Fibroblast of skin of left biceps (primary cell): ENCODE measurements around the gene ZNF175.

Experiments used
- DNase-seq, 2 experiments: peaks; one replicate each; pipeline ENCODE4 v3.0.0-alpha.2; 2013; ENCODE audit warnings: low read depth in 2 of 2

ZNF175 gene

DNA sequence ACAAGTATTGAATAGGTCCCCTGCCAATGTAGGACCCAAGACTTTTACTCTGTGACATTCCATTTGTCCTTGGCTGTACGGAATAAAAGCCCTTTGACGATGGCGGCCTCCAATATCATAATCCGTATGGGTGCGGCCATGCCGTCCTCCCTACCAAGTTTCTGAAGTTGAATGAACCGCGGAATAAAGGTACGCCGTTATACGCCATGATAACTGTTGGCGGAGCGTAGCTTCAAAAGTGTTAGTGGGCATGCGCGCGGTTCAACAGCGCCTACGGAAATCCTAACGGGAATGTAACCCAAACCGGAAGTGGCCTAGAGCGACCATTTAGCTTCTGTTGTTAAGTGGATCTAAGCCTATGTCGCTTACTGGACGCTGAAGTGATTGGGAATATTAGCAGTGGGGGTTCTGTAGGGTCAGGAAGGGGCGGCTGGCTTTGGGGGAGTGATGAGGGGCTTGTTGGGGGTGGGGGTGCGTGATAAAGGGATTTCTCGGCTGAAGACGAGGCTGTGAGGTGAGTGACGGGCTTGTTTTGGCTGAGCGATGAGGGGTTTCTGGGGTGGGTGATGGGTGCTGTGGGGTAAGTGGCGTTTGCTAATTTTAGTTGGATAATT, at the start of gene ZNF175:
Gene ZNF175, plus strand, starts transcription at position 322 of the 614 bp plus-strand sequence. CDS start 2,047 bp downstream, outside the sequence.
- DNase-seq: peak; percentile 90 to 92

DNA sequence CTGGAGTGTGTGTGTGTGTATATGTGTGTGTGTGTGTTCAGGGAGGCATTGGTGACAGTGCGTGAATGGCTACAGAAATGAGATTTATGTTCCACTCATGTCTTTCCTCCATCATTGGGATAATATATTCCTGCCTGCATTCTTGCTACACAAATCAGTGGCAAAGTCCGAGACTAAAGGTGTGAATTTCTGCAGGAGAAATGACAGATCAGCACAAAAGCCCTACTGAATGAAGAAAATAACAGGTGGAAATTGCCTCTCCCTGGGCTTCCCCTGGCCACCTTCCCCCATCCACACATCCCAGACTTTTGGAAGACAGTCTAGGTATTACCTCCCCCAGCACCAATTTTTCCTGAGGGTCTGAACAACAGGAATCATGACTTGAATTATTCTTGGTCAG, 49.7 kb upstream of the ZNF175 start:
- DNase-seq: no peak

DNA sequence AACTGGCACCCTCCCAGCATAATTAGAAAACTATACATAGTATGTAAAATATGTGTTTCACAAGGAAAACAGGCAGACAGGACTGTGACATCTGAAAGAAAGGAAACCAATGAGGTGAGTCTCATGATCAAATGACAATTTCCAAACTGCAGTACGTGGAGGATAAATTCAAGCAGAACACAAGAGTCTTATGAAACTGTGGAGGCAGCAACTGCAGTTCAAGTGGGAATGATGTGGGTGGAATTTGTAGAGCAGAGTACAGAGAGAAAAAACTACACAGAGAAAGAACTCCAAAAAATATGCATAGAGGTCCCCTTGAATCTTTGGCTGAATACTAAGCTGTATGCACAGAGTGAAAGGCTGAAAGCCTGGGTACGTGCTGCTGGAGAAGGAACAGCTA, 49.3 kb upstream of the ZNF175 start:
- DNase-seq: no peak

DNA sequence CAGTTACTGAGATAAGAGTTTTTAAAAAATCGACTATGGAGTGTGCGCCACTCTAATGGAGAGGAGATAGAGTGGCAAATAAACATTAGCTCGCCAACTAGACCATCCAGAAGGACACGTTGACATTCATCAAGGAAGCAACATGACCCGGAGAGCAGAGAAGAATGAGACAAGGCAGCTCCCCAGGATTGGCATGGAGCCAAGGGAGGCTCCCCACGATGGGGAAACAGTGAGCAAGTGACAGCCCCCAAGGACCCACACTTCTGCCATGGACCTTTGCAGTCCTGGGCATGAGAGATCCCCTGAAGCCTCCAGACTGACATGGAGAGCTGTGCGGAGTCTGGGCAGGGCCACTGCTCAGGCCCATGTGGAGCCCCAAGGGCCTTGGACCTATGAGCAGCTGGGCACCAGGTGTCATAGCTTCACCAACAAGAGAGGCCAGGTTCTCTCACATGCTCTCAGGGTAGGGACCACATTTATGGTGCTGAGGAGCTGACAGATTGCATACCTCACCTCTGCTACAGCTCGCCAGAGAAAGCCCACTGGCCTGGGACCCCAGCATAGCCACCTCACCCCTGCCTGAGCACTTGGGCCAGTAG, 46.3 kb upstream of the ZNF175 start:
- DNase-seq: no peak

DNA sequence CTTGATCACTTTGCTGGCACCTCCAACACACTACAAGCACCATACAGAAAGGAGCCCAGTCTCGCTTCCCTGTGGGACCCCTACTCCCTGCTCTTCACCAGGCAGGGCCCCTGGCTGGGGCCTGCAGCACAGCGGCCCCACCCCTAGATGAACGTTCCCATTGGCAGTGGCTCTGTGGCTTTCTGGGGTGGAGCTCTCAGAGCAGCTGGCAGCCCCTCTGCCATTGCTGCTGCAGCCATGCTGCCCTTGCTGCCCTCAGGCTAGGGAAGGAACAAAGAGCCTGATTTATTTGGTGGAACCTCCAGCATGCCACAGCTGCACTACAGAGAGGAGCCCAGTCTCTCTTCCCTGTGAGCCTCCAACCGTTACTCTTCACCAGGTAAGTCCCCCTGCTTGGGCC, 45.4 kb upstream of the ZNF175 start:
- DNase-seq: no peak

DNA sequence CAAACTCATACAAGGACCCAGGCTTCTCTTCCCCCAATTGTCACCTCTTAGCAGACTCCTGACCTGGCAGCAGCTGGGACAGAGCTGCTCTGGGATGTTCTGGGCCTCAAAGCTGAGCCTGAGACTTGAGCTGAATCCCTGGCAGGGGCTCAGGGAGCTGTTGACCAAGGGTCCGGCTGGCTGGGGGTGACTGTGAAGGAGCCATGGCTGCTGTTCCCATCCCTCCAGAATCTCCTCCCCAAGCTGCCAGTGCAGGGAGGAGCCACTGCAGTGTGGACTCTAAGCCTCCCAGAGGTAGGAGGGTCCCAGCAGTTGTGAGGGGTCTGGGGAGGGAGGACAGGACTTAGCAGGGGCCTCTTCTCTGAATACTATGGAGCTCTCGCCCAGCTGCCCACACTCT, 41.8 kb upstream of the ZNF175 start:
- no peak for DNase-seq

DNA sequence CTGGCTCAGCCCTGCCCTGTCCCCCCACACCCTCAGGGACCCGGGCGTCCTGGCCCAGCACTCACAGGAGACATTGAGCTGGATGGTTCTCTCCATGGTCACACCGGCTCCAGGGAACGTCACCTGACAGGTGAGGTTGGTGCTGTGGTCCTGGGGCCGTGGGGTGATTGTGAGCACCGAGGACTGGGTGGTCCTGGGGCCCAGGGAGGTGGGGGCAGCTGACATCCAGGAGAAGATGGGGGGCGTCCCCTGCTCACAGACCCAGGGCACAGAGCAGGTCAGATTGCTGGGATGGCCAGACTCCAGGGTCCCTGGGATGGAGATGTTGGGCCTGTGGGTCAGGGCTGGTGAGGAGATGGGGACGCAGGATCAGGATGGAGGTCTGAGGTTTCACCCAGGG, 40.5 kb upstream of the ZNF175 start:
- DNase-seq: no peak

DNA sequence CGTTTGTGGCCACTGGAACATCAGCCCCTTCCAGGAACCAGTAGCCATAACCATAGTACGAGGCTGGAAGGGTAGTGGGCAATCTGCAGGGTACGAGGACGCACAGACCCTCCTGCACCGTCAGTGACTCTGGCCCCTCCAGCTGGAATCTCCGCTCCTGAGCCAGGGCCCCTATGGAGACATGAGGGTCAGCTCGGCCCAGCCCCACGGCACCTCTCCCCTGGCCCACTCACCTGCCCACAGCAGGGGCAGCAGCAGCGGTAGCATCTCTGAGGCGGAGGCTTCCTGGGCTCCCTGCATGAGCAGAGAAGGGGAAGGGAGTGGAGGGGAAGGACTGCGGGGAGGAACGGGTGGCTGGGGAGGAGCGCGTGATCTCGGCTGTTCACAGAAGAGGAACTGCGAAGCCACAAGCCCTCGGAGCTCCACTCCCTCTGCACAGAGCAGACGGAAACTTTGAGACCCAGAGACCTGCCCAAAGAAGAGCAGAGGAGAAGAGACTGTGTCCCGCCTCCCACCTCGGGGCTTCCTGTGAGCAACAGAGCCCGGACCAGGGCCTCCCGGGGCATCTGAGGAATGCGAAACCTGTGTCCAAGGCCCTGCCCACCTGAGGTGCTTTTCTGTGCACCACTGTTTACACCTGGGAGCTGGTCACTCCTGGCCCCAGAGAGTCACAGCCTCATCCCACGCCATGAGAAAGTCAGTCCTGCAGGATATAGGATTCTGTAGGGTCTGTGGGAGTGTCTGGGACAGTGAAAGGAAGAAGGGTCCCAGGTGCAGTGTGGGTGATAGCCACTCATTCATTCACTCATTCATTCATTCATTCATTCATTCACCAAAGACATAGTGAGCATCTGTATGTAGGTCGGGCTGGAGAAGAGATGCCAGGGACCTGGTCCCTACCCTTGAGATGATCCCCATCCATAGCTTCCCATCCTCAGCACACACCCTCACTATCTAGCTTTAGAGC, 39.5 kb upstream of the ZNF175 start, which contains the start of gene SIGLEC6:
Gene SIGLEC6, minus strand, starts transcription at position 322 of the 967 bp plus-strand sequence. Its CDS starts 22 bp downstream, at position 300.
- DNase-seq: no peak

DNA sequence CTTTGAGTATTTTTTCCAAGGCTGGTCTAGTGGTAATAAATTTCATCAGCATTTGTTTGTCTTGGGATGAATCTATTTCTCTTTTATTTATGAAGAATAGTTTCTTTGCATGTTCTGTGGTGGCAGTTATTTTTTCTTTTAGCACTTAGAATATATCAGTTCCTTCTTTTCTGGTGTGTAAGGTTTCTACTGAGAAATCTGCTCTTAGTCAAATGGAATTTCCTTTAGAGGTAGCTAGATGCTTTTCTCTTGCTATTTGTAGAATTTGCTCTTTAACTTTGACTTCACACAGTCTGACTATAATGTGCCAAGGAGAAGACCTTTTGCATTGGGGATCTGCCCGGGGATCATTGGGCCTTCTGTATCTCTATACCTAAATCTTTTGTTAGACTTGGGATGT, 35.5 kb upstream of the ZNF175 start:
- no peak for DNase-seq

DNA sequence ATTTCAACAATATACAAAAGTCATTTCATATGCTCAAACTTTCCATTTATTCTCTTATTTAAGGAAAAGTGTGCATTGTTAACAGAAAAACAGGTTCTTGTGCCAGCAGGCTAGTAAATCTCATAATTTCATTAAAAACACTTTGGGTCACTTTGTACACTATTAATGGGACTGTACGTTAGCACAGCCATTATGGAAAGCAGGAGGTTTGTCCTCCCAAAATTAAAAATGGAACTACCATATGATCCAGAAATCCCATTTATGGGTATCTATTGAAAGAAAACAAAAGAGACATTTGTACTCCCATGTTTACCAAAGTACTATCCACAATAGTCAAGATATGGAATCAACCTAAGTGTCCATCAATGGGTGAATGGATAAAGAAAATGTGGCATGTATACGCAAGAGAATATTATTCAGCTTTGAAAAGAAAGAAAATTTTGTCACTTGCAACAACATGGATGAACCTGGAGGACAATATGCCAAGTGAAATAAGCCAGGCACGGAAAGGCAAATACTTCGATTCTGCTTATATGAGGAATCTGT, 31.2 kb upstream of the ZNF175 start:
- DNase-seq: no peak

DNA sequence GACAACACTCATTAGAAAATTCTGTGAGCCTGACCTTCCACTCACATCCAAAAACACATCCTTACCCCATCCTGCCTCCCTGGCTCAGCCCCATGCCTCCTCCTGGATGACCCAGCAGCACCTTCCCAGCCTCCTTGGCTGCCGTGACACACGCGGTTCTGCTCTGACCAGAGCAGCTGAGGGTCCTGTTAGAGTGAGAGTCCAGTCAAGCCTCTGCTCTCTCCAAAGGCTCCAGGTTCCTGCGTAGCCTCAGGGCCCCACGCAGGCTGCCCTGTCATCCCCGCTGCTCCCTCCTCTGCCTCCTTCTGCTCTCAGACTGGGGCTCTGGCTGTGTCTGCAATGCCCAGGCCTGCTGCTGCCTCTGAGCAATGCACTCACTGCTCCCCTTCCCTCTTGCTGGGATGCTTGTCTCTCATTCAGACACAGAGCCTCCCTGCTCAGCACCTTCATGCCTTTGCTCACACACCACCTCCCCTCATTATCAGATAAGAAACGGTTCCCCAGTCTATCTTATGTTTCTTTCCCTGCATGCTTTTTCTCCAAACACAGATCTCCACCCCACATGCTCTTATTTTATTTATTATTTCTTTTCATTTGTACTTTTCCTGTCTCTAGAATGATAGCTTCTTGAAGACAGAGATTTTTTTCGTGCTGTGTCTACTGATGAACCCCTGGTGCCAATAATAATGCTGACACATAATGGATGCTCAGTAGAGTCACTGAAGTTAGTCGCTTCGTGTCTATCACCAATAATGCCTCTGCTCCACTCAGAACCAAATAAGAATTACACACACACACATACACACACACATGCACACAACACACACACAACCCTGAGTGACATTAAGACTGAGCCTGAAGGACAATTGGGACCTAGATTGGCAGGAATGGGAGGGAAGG, 29.4 kb upstream of the ZNF175 start:
- no peak for DNase-seq

DNA sequence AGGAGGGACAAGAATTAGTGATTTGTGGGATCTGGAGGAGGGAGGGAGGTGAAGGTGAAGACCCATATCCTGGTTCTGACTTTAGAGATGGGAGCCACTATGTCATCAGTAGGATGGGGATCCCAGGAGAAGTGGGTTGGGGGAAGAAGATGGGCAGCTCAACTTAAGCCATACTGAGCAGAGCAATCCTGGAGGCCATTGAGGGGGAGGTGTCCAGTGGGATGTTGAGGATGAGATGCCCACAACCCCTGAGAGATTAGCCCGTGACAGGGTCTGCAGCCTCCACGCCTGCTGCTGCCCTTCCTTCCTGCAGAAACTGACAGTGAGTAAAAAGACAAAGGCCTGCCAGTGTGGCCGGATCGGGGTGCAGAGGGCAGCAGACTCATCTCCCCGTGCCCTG, 28.4 kb upstream of the ZNF175 start:
- DNase-seq: no peak

DNA sequence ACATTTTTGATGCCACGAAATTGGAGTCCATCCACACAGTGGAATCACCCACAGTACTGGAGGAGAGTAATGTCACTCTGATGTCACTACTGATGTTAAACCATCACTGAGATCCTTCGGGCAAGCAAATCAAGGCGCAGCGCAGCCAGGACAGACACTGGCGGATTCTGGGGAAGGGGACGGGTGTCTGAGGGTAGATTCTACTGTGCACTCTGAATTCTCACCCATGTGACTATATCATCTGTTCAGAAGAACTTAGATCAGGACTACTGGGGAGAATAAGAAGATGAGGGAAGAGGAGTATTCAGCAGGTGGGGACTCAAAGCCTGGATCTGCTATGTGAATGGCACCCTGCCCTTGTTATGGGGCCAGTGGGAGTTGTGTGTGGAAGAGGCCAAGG, 27.0 kb upstream of the ZNF175 start:
- DNase-seq: no peak

DNA sequence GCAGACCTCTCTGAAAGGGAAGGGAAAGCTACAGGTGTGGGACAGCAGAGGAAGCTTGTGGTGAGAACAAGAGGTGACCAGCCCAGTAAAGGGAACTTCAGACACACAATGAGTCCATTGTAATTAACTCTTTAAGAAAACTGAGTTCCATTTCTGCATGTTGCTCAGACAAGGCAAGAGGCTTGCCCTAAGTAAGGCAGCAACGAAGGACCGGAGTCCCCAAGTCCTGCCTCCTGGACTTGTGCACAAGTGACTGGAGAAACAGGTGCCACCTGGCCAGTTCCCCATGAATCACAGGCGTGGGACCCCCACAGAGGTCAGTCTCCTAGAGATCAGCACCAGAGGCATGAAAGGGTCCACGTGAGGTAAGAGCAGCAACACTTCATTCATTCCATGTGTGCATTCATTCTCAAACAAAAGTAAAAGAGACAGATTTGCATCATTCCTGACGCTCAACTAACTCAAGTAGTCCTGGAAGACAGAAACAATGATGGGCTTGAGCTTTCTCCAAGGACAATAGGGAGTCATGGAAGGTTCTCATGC, 24.9 kb upstream of the ZNF175 start:
- DNase-seq: no peak

DNA sequence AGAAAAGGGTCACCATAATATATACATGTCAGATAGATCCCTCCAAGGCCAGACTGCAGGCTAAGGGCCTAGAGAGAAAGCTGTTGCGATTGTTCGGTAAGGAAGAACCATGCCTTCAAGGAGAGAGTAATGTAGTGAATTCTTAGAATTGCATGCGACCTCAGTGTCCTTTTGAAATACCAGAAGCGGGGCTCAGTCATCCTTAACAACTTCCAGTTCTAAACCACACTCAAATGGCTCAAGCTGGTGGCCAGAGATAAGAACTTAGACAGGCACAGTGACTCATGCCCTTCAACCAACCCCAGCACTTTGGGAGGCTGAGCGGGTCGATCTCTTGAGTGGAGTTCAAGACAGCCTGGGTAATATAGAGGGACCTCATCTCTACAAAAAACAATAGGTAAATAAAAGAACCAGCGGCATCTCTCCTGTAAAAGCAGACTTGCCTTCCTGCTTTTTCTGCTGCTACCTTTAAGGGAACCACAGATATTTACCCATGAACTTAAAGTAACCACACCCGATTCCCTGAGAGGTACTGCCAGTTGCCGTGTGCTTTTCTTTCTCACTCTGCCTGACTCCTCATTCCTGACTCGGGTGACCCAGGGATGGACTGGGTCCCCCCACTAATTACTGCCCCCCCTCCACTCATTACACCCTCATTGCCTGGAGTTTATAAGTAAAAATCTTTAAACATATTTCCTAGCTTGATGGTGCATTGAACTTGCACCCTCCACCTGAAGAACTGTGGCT, 24.3 kb upstream of the ZNF175 start:
- DNase-seq: no peak

DNA sequence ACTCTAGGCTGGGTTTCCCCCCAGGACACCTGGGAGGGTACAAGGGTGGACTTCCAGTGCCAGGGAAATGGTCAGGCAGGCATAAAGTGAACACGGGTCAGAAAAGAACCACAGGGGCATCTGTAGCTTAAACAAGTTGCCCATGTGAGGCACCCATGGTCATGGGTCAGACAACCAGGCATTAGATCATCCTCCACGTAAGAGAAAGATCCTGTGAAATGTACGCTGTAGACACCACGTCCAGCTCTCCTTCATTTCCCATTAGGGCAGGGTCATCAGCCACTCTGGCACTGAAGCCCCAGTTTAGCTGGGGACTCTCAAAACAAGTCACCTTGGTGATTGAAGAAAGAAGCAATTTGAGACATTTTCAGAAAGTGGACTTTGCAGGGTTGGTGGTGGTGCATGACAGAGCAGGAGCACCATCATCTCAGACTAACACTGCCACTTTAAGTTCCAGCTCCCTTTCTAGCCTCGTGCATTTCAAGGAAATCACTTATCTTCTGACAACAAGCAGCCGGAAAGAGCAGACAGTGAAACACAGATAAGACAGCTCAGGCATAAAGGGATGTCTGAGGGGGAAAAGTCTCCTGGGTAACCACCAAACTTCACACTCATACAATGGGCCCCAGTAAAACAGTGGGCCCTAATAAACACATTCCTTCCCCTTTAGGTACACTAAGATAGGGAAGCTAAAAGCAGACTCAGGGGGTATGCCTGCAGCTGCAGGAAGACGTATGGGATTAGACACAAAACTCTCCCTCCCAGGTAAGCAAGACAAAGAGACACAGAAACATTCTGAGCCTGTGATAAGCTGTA, 23.5 kb upstream of the ZNF175 start:
- no peak for DNase-seq

DNA sequence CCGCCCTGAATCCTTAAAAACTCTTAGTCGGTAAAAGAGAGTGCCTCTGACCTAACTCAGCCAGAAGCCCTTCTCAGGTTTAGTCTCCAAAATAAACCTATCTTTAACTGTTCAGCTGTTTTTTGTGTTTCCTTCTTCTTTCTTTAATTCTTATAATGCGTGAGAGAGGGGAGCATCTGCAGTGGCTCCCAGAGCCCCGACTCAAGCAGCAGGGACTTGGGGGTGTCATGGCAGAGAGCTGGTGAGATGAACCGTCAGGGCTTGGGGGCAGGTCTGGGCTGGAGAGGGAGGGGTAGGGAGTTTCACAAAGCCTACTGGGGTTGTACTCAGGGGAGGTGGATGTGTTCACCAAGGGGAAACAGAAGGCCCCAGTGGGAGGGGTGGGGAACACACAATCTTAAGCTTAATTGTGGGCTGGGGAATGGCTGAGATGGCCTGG, 22.9 kb upstream of the ZNF175 start:
- DNase-seq: no peak

DNA sequence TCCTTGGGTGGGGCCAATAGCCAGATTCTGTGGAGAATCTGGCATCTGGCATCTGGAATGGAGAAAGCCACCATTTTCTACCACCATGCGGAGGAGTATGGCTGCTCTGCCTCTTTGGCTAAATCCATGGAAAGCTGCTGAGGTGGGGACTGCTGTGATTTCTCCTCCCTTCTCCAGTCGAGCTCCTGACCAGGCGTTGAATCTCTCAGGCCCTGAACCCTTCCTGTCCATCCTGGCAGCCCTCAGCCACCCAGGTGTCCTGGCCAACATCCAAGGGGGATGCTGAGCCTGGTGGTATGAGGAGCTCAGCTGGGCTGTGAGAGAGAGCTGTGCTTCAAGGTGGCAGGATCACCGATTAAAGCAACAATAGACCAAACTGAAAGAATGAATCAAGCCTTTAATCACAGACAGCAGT, 22.2 kb upstream of the ZNF175 start:
- no peak for DNase-seq
